Body of pancreas (tissue), 4 donors: ENCODE data around the gene F10. TPM values are rescaled to one million over a fixed set of nuclear protein-coding genes. Genes with fewer than 3 reads are reported as not detected.
A peak's percentile ranks its signal among the peaks of the same experiment; 100 is the strongest.
"Not testable (repeated sequence)": the region's sequence is repeated elsewhere in the genome, so short reads cannot be mapped to it uniquely, and the experiment has no call there.

Experiments
- ATAC-seq: fragments of 150-250 bp; one replicate; pipeline ENCODE4 v1.9.1; 2016
- DNase-seq, 4 donors: peaks; one replicate each; pipeline ENCODE4 v3.0.0-alpha.2; 2019
- H3K27ac ChIP-seq, 4 donors: fragments of 200-600 bp; sonication (generic); 1 replicate in 3 of 4; 2 replicates in 1 of 4; pipeline versions ENCODE4 v1.5.1 to v1.6.1; 2016 to 2019; ENCODE audit warnings: mild to moderate bottlenecking in 1 of 4, mixed read lengths in 1 of 4, moderate library complexity in 1 of 4
- H3K27me3 ChIP-seq, 2 donors: fragments of 200-600 bp; sonication (generic); one replicate each; pipeline ENCODE4 v1.6.0; 2016; ENCODE audit warnings: mild to moderate bottlenecking in 1 of 2
- H3K36me3 ChIP-seq, 2 donors: fragments of 200-600 bp; sonication (generic); replicated peaks in 1 of 2; 2 replicates each; pipeline ENCODE4 v1.5.1; 2016; ENCODE audit warnings: low read depth in 2 of 2; ENCODE audit not compliant: insufficient read depth in 1 of 2
- H3K4me1 ChIP-seq: fragments of 200-600 bp; sonication (generic); one replicate; pipeline ENCODE4 v1.6.0; 2016
- H3K4me3 ChIP-seq, 2 donors: fragments of 200-600 bp; sonication (generic); 1 replicate in 1 of 2; 2 replicates in 1 of 2; pipeline ENCODE4 v1.5.1; 2016 to 2019
- H3K9me3 ChIP-seq, 3 donors: fragments of 200-600 bp; sonication (generic); 1 replicate in 2 of 3; 2 replicates in 1 of 3; pipeline ENCODE4 v1.5.1; 2016
- POLR2A ChIP-seq, 3 donors: fragments of 450-650 bp; IDR thresholded peaks; one replicate each; pipeline ENCODE4 v1.6.1; 2016; ENCODE audit warnings: antibody characterized with exemption in 3 of 3, mild to moderate bottlenecking in 2 of 3
- WGBS, 2 donors: methylation state at CpG; one replicate each; pipeline ENCODE4 v1.1.5; 2017; 5-methylcytosine and 5-hydroxymethylcytosine counted together
- intact Hi-C: fragments of 100-400 bp; cut with DNase I; formaldehyde crosslinking; loops from one replicate; pipeline ENCODE4 v1.15.1; 2023
- total RNA-seq, 2 donors: library from RNA; depleted of rRNA; stranded (reverse); fragments of >200 nt; gene quantifications; one replicate each; pipeline ENCODE4 v1.1.0, GENCODE V29; 2016
- TF ChIP-seq, protein P1 (sequence below), 7 experiments: fragments of 450-650 bp in 4 of 7; fragments of 200-600 bp in 3 of 7; sonication (generic) in 3 of 7; IDR thresholded peaks; one replicate each; pipeline ENCODE4 v1.5.1; 2016 to 2019; ENCODE audit warnings: antibody characterized with exemption in 7 of 7

F10 gene
- total RNA-seq, 2 donors from 2014 or later = 2.3 to 6.7 TPM

DNA sequence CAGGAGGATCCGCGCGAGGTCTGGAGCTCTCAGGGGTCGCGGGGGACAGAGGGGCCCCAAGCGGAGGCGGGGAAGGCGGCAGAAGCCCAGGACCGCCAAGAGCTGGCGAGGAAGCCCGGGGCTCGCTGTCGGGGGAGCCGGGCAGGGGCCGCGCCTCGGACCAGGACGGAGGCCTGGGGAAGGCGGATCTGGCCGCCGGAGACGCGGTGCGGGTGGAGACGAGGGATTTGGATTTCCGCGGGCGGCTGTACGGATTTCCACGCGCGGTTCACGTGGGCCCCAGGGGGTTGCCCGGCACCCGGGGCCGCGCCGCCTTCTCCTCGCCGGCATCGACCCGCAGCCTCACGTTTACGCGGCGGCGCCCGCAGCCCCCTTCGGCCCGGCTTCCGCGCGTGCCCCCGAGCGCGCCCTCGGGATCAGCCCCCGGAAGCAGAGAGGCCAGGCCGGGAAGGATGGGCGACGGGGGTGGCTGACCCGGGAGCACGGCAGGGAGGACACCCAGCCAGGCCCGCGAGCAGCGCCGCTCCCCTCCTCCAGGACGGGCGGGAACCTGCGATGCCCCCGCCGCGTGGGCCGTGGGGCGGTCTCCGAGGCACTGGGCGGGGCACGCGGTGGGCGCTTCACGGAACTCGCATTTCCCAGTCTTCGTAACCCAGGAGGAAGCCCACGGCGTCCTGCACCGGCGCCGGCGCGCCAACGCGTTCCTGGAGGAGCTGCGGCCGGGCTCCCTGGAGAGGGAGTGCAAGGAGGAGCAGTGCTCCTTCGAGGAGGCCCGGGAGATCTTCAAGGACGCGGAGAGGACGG is 12.3 kb upstream of the F10 start:
- ATAC-seq = peak; percentile 30
- Histone ChIP-seq H3K36me3 (no peaks in the 10 kb centered on the region), H3K4me1 (peaks cover 23% of the 10 kb centered on the region), H3K27me3 (peaks cover 0 to 18% of the 10 kb centered on the region in 2 donors), H3K27ac (no peak overlapping the region), H3K4me3 (peak overlapping the region in 1 of 2 donors; percentile 22), H3K9me3 (no peaks in the 10 kb centered on the region)
- WGBS, 2 donors = 1 to 2% methylated on average over 33 to 67 of the region's 99 CpGs
- intact Hi-C loops = no loop called here
- no peak for TF ChIP-seq POLR2A (IDR thresholded peaks at IDR 0.05)
- TF ChIP-seq, protein P1, sequence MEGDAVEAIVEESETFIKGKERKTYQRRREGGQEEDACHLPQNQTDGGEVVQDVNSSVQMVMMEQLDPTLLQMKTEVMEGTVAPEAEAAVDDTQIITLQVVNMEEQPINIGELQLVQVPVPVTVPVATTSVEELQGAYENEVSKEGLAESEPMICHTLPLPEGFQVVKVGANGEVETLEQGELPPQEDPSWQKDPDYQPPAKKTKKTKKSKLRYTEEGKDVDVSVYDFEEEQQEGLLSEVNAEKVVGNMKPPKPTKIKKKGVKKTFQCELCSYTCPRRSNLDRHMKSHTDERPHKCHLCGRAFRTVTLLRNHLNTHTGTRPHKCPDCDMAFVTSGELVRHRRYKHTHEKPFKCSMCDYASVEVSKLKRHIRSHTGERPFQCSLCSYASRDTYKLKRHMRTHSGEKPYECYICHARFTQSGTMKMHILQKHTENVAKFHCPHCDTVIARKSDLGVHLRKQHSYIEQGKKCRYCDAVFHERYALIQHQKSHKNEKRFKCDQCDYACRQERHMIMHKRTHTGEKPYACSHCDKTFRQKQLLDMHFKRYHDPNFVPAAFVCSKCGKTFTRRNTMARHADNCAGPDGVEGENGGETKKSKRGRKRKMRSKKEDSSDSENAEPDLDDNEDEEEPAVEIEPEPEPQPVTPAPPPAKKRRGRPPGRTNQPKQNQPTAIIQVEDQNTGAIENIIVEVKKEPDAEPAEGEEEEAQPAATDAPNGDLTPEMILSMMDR (IDR thresholded peaks at IDR 0.05) = no peak
- peak in 2 of 4 donors; percentile 13 to 14 for DNase-seq

DNA sequence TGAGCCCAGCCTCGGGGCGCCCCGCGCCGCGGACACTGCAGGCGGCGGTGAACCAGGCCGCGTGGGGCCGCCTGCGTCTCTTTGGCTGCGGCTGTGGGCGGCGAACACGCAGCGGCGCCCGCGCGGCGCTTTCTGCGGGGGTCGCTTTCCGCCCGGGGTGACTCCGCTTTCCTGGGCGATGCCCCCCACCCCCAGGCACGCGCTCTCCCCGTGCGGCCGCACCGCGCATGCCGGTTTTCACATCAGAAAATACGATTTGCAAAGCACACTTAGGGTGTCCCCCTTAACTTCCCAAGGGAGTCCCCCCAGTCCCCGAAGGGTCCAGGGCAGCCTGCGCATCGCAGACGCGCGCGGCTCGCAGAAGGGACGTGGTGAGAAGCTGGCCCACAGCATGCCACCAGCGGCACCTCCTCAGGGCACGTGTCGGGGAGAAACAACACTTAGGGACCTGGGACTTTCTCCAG is 11.7 kb upstream of the F10 start:
- H3K27ac ChIP-seq = no peak overlapping the region
- no peak overlapping the region for H3K4me3 ChIP-seq
- WGBS, 2 donors = 18 to 50% methylated on average over 2 to 49 of the region's 49 CpGs
- no peaks in the 10 kb centered on the region for H3K9me3 ChIP-seq
- peaks cover 17% of the 10 kb centered on the region for H3K4me1 ChIP-seq
- intact Hi-C loops = no loop called here
- DNase-seq (peak in 2 of 4 donors; percentile 1 to 2), ATAC-seq (peak; percentile 19)
- no peaks in the 10 kb centered on the region for H3K36me3 ChIP-seq
- no peak for TF ChIP-seq POLR2A (IDR thresholded peaks at IDR 0.05)
- TF ChIP-seq, protein P1 (IDR thresholded peaks at IDR 0.05) = no peak
- peaks cover 0 to 18% of the 10 kb centered on the region in 2 donors for H3K27me3 ChIP-seq

DNA sequence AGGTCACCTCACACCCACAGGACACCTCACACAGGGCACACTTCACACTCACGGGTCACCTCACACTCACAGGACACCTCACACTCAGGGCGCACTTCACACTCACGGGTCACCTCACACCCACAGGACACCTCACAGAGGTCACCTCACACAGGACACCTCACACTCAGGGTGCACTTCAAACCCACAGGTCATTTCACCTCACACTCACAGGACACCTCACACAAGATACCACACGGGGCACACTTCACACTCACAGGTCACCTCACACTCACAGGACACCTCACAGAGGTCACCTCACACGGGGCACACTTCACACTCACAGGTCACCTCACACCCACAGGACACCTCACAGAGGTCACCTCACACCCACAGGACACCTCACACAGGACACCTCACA is 10.8 kb upstream of the F10 start:
- 78 to 86% methylated on average over 5 of the region's 5 CpGs for WGBS, 2 donors
- Histone ChIP-seq H3K4me1 (peaks cover 16% of the 10 kb centered on the region), H3K27me3 (peaks cover 0 to 18% of the 10 kb centered on the region in 2 donors)
- H3K4me3 ChIP-seq, H3K27ac ChIP-seq, ATAC-seq, H3K9me3 ChIP-seq, H3K36me3 ChIP-seq, intact Hi-C loops: not testable (repeated sequence)
- DNase-seq = peak in 2 of 4 donors; percentile 2 to 5

DNA sequence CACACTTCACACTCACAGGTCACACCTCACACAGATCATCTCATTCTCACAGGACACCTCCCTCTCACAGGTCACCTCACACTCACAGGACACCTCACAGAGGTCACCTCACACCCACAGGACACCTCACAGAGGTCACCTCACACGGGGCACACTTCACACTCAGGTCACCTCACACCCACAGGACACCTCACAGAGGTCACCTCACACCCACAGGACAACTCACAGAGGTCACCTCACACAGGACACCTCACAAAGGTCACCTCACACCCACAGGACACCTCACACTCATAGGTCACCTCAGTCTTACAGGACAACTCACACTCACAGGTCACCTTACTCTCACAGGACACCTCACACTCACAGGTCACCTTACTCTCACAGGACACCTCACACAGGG is 10.1 kb upstream of the F10 start:
- H3K4me3 ChIP-seq, H3K36me3 ChIP-seq, ATAC-seq, DNase-seq, H3K9me3 ChIP-seq, H3K27ac ChIP-seq, intact Hi-C loops: not testable (repeated sequence)
- 50 to 53% methylated on average over 1 of the region's 1 CpG for WGBS, 2 donors
- peaks cover 16% of the 10 kb centered on the region for H3K4me1 ChIP-seq
- H3K27me3 ChIP-seq = peaks cover 0 to 18% of the 10 kb centered on the region in 2 donors

DNA sequence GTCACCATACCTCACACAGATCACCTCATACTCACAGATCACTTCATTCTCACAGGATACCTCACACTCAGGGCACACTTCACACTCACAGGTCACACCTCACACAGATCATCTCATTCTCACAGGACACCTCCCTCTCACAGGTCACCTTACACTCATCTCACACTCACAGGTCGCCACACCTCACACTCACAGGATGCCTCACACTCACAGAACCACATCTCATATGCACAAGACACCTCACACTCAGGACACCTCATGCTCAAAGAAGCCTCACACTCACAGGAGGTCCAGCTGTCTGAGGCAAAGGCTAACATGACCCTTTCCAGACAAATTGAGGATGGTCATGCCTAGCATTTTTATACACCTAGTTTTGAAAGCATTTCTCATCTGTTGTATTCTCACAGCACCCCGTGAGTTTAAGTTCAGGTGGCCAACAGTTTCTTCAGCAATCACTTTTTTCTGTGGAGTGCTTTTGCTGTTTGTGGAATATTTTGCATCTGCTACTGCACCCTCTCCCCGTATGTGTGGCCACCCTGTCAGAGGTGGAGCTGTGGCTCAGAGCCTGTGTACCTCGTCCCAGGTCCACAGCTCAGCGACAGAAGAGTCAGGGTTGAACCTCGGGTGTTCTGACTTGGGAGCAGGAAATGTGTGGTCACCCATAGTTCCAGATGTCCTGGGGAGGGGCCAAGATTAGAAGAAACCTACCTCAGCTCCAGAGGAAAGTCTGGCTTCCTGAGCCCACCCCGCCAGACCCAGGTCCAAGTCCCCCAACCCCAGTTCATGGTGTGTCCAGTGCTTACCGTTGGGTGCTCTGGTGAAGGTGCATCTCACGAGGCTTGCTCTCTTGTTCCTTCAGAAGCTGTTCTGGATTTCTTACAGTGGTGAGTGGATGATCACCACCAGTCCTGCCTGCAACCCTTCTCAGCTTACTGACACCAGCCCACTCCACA is 9.4 kb upstream of the F10 start:
- no peak overlapping the region for H3K27ac ChIP-seq
- peak in 1 of 4 donors; percentile 1 for DNase-seq
- H3K27me3 ChIP-seq = peaks cover 0 to 18% of the 10 kb centered on the region in 2 donors
- intact Hi-C loops = no loop called here
- ATAC-seq = no peak
- no peaks in the 10 kb centered on the region for H3K36me3 ChIP-seq
- H3K4me1 ChIP-seq = peaks cover 16% of the 10 kb centered on the region
- TF ChIP-seq POLR2A (IDR thresholded peaks at IDR 0.05) = no peak
- TF ChIP-seq, protein P1 (IDR thresholded peaks at IDR 0.05) = no peak
- WGBS, 2 donors = 45 to 46% methylated on average over 7 to 9 of the region's 9 CpGs
- no peaks in the 10 kb centered on the region for H3K9me3 ChIP-seq
- no peak overlapping the region for H3K4me3 ChIP-seq
